Retina (tissue), 1 donor: ENCODE data around the gene SCYGR2.

Experiments used
- DNase-seq: peaks from one replicate; pipeline ENCODE4 v3.0.0-alpha.2; 2016

Gene SCYGR2

DNA sequence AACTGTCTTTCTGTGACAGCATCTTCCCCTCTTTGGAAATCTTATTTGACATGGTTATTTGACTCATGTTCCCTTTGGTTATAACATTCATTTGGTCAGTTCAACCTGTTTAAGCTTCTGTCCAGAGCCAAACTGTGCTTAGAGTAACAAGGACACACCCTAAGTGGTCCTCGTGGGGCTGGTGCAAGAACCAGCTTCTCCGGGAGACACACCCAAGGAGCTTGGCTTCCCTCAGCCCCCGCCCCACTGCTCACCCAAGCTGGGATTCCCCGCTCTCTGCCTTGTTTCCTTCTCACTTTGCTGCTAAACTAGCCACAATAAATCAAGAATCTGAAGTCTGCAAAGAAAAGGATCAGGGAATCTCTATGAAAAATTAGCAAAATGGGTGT, 14.6 kb downstream of the SCYGR2 start:
- DNase-seq = no peak

DNA sequence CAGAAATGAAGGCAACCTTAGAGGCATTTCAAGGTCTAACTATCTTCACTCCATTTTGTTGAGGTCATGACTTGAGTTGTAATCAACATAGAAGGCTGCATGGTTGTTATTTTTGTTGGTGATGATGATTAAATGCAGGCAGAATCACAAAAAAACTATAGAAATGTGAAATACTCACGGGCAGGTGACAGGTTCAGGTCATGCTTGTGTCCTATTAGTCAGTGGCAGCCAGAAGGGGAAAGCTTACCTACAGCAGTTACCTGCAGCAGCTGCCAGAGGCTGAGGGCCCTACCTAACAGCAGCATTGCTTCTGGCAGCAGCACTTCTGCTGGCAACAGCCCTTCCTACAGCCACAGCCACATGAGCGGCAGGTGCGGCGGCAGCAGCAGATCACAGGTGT, 15.6 kb downstream of the SCYGR2 start:
- no peak for DNase-seq

DNA sequence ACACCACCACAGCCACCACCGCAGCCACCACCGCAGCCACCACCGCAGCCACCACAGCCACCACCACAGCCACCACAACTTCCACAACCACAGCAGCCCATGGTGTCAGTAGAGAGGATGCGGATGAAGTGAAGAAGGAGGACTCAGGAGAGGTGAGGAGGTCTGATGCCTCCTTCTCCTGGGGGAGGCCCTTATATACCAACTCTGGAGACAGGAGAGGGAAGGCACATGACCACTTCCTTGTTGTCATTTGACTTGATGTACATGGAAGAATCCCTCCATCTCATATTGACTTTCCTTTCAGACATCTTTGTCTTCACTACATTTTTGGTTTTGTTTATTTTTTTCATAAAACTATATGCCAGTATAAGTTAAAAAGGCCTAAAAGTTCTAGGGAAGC, 16.0 kb downstream of the SCYGR2 start, which contains the start of gene SCYGR3:
SCYGR3 (minus strand) TSS at position 101 of the 400 bp plus-strand sequence; CDS start at position 101, 0 bp downstream.
- no peak for DNase-seq

DNA sequence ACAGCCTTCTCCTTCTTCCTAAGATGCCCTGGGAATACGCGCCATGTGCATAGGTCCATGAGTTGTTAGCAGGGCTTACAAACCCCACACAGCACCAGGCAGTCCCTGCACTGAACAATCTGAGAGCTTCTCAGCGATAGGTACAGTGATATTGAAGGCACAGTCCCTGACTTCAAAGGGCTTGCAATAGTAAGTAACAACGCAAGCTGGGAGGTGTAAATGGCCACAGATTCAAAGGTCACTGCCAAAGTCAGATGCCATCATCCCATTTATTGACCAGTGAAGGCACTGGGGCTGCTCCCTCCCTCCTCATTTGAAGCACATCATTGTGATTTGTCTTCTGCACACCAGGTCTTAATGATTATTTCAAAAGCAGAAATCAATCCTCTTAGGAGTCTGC, 16.5 kb downstream of the SCYGR2 start:
- DNase-seq = no peak

GRCh38 chr2:227615906-227616305, 17.2 kb downstream of the SCYGR2 start:
- no peak for DNase-seq

DNA sequence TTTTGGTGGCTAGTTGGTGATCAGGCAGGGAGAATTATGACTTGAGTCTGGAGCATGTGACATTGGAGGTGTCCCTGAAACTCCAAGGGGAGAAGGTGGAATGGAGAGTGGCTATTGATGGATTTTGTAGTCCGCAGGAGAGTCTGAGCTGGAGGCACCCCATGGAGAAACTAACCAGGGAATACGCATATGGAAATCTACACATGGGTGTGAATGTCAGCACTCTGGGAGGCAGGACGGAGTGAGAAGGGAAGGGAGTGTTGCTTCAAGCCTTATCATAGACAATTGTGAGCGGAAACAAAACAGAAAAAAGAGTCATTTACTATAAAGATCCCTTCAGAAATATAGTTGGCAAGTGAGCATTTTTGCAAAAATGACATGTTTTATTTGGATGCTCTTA, 17.9 kb downstream of the SCYGR2 start:
- DNase-seq = no peak

DNA sequence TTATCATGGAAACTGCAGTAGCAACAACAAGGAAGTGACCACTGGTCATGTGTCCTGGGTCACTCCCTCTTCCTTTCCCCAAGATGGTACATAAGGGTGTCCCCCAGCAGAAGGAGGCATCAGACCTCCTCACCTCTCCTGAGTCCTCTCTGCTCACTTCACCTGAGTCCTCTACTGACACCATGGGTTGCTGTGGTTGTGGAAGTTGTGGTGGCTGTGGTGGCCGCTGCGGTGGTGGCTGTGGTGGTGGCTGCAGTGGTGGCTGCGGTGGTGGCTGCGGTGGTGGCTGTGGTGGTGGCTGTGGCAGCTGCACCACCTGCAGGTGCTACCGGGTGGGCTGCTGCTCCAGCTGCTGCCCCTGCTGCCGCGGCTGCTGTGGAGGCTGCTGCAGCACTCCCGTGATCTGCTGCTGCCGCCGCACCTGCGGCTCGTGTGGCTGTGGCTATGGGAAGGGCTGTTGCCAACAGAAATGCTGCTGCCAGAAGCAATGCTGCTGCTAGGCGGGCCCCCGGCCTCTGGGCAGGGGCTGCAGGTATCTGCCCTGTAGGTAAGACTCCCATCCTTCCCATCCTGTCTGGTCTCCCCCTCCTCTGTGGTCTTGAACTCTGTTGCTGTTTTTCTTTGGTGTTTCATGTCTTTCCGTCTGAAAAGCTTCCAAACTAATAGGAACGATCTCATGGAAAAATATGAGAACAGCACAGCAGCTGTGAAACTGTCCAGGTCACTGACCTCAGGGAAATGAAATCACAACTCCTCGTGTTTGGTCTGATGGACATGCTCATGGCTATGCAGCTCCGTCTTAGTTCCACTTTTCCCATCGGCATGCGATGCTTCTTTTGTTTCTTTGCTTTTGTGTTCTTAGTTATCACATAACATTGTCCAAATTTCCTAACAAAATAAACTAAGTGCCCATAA, 18.9 kb downstream of the SCYGR2 start, which contains the start of gene SCYGR4:
SCYGR4 (plus strand) TSS at position 183 of the 915 bp plus-strand sequence; CDS start at position 183, 0 bp downstream.
- no peak for DNase-seq

GRCh38 chr2:227623226-227623625, 24.5 kb downstream of the SCYGR2 start:
- no peak for DNase-seq

DNA sequence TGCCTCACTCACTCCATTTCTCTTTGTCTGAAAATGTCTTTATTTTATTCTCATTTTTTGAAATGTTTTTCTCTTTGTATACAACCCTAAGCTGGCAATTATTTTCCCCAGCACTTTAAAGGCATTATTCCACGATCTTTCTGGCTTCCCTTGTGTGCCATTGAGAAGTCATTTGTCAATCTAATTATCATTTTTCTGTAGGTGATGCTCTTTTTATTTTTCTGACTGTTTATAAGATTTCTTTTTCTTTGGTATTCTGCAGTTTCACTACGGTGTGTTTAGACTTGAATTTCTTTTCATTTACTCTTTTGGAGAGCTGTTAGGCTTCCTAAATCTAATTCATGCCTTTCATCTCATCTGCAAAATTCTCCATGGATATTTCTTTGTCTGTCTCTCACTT, 26.7 kb downstream of the SCYGR2 start:
- no peak for DNase-seq

DNA sequence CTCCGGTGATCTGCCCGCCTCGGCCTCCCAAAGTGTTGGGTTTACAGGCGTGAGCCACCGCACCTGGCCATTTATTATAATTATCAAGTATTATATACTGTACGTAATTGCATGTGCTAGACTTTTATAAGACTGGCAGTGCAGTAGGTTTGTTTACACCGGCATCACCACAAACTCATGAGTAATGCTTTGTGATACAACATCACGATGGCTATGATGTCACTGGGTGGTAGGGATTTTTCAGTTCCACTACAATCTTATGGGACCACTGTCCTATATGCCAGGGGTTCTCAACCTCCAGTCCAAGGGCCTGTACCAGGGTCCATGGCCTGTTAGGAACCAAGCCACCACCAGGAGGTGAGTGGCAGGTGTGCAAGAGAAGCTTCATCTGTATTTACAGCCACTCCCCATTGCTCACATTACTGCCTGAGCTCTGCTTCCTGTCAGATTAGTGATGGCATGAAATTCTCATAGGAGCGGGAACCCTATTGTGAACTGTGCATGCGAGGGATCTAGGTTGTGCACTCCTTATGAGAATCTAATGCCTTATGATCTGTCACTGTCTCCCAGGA, 28.0 kb downstream of the SCYGR2 start:
- DNase-seq = no peak

- DNase-seq = no peak
Measured at GRCh38 chr2:227627769-227628168, 29.1 kb downstream of the SCYGR2 start.

- DNase-seq = no peak
Measured at GRCh38 chr2:227629435-227629834, 30.7 kb downstream of the SCYGR2 start.

GRCh38 chr2:227630322-227630721, 31.6 kb downstream of the SCYGR2 start:
- DNase-seq = no peak

DNA sequence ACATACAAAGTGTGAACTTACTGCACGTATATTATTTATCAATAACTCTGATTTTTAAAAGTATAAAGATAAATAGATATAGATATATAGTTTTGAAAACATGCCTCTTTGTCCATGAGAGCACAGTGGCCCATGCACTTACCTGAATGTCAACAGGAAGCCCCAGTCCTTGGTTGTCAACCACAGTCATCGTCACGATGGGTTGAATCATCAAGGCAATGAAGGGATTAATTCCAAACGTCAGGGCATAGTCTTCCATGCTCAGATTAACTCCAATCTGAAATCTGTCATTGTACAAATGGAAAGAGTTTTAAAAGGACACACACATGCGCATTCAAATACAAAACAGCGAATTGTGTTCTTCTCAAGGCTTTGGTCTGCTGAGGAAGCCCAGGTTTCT, 34.1 kb downstream of the SCYGR2 start:
- DNase-seq = no peak

GRCh38 chr2:227634201-227634600, 35.5 kb downstream of the SCYGR2 start:
- DNase-seq = no peak

DNA sequence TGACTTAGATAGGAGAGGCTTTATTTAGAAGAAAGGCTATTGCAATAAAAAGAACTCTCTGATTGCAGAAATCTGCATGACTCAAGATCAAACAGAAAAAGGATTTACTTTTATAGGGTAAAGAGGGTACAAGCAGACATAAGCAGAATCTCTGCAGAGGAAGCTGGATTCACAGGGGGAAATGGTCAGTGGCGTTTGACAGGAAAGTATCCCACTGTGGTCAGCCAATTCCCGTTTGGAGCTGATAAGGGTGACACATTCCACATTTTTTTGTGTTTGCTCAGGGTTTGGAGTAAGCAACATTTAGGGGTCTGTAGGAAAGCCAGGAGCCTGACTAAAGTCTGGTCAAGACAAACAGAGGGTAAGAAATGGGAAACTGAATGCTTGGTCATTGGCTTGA, 44.0 kb downstream of the SCYGR2 start:
- DNase-seq = no peak

DNA sequence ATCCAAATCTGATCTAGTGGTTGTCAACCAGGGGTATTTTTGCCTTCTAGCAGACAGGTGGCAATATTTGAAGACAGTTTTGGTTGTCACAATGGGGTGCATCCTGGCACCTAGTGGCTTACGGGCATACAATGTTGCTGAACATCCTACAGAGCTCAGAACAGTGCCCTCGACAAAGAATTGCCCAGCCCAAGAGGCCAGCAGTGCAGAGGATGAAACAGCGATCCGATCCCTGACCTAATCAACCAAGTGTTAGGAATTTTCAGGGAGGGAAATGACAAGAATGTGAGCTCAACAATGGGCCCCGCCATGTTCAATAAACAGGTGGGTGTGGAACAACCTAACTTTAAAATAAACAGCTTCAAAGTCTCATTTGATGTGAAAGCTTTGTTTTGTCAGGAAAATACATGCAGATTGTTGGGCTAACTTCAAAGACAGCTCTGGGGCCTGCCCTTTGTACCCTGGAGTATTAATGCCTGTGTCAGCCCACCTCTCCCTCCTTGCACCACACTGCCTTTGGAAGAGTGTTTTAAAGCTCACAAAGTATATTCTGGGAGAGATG, 45.4 kb downstream of the SCYGR2 start:
- no peak for DNase-seq
